ENCODE data around the gene WNT2.

GRCh38 chr7:117269417-117269816, 53.4 kb downstream of the WNT2 start:
- TF ChIP-seq POLR2AphosphoS5 (IDR thresholded peaks at IDR 0.05; ENCODE audit: low read depth, low read length) (no peak), TAF1 (IDR thresholded peaks at IDR 0.05; ENCODE audit: borderline replicate concordance, insufficient read depth, low read length) (no peak), SIN3A (IDR thresholded peaks at IDR 0.05; ENCODE audit: borderline replicate concordance, insufficient read depth, low read length) (no peak)
- TF ChIP-seq, protein P1, sequence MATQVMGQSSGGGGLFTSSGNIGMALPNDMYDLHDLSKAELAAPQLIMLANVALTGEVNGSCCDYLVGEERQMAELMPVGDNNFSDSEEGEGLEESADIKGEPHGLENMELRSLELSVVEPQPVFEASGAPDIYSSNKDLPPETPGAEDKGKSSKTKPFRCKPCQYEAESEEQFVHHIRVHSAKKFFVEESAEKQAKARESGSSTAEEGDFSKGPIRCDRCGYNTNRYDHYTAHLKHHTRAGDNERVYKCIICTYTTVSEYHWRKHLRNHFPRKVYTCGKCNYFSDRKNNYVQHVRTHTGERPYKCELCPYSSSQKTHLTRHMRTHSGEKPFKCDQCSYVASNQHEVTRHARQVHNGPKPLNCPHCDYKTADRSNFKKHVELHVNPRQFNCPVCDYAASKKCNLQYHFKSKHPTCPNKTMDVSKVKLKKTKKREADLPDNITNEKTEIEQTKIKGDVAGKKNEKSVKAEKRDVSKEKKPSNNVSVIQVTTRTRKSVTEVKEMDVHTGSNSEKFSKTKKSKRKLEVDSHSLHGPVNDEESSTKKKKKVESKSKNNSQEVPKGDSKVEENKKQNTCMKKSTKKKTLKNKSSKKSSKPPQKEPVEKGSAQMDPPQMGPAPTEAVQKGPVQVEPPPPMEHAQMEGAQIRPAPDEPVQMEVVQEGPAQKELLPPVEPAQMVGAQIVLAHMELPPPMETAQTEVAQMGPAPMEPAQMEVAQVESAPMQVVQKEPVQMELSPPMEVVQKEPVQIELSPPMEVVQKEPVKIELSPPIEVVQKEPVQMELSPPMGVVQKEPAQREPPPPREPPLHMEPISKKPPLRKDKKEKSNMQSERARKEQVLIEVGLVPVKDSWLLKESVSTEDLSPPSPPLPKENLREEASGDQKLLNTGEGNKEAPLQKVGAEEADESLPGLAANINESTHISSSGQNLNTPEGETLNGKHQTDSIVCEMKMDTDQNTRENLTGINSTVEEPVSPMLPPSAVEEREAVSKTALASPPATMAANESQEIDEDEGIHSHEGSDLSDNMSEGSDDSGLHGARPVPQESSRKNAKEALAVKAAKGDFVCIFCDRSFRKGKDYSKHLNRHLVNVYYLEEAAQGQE (IDR thresholded peaks at IDR 0.05; ENCODE audit: insufficient read depth in 1 of 2, low read depth in 2 of 2, low read length in 2 of 2): no peak

Data from PFSK-1 (cell line).